ENCODE measurements around the gene PLS1.

DNA sequence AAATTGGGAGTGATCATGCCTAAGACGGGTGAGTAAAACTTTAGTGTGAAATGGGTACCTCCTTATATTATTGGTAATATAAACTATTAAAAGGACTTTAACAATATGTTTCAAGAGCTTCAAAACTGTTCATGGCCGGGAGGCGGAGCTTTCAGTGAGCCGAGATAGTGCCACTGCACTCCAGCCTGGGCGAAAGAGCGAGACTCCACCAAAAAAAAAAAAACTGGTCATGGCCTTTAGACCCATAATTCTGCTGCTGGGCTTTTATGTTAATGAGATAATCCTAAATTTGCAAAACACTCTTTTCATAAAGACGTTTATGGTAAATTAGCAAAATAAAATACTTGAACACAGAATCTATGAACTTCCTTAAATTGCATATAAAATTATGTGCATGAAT, 150.5 kb downstream of the PLS1 start:
- TF ChIP-seq, protein P1, sequence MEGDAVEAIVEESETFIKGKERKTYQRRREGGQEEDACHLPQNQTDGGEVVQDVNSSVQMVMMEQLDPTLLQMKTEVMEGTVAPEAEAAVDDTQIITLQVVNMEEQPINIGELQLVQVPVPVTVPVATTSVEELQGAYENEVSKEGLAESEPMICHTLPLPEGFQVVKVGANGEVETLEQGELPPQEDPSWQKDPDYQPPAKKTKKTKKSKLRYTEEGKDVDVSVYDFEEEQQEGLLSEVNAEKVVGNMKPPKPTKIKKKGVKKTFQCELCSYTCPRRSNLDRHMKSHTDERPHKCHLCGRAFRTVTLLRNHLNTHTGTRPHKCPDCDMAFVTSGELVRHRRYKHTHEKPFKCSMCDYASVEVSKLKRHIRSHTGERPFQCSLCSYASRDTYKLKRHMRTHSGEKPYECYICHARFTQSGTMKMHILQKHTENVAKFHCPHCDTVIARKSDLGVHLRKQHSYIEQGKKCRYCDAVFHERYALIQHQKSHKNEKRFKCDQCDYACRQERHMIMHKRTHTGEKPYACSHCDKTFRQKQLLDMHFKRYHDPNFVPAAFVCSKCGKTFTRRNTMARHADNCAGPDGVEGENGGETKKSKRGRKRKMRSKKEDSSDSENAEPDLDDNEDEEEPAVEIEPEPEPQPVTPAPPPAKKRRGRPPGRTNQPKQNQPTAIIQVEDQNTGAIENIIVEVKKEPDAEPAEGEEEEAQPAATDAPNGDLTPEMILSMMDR (IDR thresholded peaks at IDR 0.05; ENCODE audit: insufficient read depth, low read length), result no peak
- no peak for TF ChIP-seq POLR2AphosphoS5 (IDR thresholded peaks at IDR 0.05; ENCODE audit: low read depth)

Data from HL-60 (cell line).